ENCODE results near the gene GCK. TPM values are rescaled to one million over a fixed set of nuclear protein-coding genes. Genes with fewer than 3 reads are reported as not detected.
"Not testable (repeated sequence)": the region's sequence is repeated elsewhere in the genome, so short reads cannot be mapped to it uniquely, and the experiment has no call there.

Gene GCK
- total RNA-seq, 1 donor from 2014 or later, result 0.79 TPM

DNA sequence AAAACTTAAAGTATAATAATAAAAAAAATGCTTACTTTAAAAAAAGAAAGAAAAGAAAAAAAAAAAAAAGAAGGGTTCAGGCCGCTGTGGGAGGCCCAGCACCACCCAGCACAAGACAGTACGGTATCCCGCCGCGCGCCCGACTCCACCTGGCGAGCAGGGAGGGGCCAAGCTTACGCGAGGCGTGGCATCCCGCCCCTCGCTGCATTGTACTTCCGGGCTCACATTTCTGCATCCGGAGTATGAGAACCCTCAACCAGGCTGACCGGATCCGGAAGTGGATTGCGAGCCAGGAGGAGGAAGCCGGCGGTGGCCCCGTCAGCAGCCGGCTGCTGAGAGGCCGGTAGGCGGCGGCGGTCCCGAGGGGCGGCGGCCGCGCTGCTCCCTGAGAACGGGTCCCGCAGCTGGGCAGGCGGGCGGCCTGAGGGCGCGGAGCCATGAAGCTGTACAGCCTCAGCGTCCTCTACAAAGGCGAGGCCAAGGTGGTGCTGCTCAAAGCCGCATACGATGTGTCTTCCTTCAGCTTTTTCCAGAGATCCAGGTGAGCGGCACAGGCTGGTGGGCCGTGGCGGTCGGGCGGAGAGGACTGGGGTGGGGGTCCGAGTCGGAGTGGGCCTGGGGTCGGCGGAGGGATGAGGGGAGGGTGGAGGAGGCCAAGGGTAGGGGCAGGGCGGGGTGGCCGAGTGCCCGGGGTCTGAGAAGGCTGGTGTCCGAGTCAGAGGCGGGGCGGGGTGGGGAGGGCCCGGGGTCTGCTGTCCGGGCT lies 11.6 kb upstream of the GCK start, which contains the start of gene YKT6:
Gene YKT6 (plus strand): TSS at position 280 of the 763 bp plus-strand sequence. CDS start 158 bp downstream, at position 438.
- DNase-seq, result peak; percentile 90

DNA sequence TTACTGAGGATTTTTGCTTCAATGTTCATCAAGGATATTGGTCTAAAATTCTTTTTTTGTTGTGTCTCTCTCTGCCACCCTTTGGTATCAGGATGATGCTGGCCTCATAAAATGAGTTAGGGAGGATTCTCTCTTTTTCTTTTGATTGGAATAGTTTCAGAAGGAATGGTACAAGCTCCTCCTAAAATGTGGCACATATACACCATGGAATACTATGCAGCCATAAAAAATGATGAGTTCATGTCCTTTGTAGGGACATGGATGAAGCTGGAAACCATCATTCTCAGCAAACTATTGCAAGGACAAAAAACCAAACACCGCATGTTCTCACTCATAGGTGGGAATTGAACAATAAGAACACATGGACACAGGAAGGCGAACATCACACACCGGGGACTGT lies 10.9 kb upstream of the GCK start:
- not testable (repeated sequence) for DNase-seq

DNA sequence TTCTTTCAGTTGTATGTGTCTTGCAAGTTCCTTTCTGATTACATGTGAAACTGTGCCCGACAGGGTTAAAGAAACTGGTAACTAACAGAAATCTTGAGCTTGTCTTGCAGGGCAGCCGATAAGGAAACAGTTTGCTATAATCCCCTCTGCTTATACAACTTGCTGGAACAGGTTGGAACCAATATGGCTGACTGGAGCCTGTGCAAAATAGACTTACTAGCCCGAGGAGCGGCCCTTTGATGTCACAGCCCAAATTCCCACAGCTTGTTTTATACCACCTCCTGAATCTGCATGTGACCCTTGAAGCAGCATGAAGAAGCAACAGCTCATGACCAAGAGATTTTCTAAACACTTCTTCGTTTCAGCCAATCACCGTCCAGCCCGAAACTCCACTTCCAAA lies 8.2 kb upstream of the GCK start:
- DNase-seq, result no peak

DNA sequence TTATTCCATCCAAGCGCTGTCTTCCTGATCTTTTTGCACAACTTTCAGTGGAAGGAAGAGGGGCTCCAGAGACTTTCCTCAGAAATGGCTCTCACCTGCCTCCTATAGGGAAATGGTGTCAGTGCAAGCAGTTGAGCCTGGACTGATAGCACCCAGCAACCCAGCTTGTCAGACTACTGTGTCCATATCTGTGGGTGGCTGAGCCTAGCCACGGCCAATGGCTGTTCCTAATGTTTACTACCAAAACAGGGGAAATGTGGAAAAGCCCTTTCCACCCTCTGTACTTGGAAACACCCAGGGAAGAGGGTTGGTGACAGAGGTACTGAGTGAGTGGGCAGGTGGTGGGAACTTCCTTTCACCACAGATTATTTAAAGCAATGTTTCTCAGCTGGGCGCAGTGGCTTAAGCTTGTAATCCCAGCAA lies 7.2 kb upstream of the GCK start:
- no peak for DNase-seq

DNA sequence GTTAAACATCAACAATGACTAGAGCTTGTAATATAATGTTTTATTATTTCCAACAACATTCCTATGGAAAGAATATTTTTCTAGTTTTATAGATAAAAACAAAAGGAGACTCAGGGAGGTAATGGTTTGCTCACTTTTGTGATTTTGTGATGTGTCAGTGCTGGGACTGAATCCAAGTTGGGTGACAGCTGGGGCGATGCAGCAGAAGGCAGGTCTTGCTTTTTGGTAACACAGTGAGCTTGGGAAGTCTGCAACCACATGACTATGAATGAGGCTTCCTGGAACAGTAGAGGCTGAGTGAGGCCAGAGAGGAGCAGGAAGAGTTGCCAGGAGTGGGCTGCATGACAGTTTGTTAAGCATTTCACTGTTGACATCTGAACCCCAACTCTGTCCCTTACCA lies 6.7 kb upstream of the GCK start:
- no peak for DNase-seq

DNA sequence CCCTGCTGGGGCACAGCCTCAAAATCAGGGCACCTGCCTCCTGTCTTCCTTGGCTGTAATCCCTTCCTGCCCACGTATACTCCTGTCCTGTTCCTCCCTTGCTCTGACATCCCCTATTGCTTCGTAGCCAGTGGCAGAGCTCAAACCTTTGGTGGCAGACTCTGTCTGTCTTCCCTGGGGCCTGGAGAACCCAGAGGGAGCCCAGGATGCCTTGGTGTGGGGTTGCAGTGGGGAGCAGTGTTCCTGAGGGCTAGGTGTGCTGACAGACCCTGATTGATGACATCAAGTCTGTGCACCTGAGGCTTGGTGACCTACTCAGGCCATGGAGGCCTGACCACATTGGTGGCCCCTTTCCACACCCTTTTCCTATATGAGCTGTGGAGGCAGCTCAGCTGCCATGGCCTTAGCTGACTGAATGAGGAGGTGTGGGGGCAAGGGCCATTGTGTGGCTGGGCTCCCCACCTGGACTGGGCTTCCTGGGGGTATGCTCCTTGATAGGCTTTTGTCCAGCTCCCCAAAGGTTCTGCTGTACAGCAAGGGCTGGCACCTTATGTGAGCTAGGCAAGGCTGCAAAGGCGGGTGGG lies 5.4 kb upstream of the GCK start:
- no peak for DNase-seq

DNA sequence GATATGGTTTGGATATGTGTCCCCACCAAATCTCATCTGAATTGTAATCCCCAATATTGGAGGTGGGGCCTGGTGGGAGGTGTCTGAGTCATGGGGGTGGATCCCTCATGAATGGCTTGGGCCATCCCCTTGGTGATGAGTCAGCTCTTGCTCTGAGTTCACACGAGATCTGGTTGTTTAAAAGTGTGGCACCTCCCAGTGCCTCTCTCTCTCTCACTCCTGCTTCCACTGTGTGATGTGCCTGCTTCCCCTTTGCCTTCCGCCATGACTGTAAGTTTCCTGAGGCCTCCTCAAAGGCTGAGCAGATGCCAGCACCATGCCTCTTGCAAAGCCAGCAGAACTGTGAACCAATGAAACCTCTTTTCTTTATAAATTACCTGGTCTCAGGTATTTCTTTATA lies 4.8 kb upstream of the GCK start:
- no peak for DNase-seq

DNA sequence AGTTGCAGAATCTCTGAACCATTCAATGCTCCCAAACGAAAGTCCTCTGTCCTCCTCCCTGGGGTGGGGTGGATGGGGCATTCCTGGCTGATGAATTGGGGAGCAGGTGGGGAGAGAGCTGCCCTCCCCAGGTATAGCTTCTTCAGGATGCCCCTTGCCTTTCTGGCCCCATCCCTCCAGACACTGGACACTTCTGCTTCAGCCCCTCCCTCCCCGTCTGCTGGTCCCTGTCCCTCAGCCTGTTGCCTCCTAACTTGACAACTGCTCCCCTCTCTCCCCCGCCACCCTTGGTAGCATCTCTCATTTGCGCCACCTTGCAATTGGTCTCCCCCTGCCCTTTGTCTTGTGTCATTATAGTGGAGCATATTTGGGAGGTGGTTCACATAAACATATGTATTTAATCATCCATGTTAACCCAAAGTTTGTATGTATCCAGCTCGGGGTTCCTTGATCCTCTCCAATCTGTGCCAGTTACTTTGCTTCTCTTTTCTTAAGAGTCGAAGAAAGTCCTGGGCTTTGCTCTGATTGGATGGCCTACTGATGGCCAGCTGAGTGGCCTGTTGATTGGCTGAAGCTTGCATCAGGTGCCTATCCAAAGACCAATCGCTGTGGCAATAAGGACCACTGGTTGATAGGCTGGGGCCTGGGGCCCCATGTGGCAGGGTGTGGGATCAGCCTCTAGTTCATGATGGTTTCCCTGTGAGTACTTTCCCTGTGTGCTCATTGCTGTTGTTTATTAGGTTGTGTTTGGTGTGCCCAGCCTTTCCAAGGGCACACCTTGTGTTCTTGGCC lies 4.0 kb upstream of the GCK start:
- DNase-seq, result no peak

DNA sequence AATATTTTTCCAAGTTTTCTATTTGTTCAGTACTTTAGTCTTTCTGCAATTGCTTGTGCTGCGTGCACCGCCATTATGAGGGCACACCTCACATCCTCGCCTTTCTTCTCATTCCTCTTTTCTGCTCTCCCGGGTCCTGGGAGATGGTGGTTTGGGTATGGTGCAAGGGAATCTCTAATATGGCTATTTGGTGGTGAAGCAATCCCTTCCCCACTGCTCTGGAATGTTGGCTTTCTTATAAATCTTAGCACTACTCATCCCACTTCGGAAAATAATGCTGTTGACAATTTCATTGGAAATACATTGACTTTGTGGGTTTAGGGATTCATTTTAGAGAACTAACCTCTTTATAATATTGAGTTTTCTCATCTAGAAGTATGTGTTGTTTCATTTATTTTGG lies 1.9 kb upstream of the GCK start:
- no peak for DNase-seq

DNA sequence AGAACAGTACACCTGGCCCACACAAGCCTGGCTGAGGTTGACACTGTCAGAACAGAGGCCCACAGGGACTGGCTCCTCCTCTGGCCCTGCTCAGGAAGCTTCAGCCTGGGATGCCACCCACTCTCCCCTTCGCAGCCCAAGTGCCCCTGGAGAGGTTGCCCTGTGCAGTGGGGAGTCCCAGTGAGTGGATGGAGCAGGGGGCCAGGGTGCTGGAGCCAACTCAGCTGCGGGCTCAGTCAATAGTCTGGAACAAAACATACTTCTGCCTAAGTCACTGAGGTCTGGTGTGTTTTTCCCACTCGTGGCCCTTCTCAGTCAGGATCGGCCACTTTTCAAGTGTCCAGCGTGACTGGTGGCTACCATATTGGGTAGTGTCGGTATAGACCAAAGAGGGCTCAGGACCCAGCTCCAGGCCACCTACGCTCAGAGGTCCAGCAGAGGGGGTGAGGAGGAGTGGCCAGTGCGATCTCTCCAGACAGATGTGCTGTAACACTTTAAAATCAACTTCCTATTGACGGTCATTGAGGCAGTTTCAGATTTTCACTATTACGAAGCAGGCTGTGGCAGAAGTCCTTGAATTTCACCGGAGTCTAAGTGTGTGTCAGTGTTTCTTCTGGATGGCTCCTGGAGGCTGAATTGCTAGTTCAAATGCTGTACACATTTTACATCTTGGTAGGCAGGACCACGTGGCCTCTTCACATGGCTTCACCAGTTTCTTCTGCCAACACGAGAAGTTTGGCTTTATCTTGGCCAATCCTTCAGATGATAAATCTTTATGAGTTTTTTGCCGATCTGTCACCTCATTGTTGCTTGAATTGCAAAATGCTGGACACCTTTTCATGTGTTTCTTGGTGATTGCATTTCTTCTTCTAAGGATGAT lies 994 bp upstream of the GCK start:
- no peak for DNase-seq

DNA sequence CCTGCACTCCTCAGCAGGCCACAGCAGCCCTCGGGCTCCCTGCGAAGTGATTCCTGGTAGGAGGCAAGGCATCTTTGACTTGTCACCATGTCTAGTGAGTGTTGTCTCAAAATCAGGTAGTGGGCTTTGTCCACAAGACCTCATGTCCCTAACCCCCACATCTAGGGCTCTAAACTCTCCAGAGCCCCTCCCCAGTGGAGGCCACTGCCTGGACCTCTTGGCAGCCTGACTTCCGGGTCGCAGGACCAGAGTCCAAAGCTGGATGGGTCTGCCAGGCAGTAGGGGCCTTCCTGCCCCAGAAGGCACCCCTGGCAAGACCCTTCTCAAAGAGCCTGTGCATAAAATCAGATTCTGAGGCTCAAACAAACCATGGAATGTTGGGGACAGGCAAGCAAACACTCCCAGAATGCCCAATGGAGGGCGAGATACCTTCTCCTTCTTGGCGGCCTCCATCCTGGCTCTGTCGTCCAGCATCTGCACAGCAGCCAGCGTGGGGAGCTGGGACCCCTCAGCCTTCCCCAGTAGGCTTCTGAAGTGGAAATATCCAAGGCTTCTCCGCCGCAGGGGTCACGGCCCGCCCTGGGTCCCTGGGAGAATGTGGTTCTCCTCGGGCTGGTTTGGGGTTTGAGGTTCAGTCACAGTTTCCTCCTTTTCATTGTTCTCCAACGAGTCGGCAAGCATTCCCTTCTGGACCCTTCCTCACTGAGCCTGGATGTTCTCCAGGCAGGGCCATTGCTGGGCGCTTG lies 586 bp downstream of the GCK start:
- no peak for DNase-seq

DNA sequence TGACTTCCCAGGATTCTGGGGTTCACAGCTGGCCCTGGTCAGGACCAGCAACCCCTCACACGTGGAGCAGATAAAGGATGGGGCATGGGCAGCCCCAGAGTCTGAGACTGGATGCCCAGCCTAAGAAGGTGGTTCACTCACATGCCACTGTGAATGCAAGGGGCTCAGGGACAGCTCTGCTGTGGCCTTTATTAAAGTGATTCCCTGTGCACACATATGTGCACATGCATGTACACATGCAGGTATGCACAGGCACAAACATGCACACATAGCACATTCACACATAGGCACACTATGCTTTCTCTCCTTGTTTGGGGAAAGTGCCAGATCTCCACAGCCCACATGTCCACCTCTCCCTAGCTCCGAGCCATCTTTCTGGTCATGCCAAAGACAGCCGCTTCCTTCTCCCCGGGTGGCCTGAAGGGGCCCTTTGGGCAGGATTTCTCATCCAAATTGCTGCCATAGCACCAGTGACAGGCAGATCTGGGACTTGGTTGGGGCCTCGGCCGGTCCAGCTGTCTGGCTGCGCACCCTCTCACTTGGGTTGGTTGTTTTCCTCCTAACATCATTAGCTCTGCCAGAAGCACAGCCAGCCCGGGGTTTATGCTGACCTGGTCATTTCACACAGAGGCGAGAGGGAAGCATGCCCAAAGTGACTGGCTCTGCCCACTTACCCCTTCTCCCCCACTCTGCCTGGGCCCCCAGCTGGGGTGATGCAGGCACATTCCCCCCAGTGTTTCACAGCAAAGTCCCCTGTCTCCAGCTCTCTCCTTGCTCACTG lies 1.4 kb downstream of the GCK start:
- DNase-seq, result no peak

DNA sequence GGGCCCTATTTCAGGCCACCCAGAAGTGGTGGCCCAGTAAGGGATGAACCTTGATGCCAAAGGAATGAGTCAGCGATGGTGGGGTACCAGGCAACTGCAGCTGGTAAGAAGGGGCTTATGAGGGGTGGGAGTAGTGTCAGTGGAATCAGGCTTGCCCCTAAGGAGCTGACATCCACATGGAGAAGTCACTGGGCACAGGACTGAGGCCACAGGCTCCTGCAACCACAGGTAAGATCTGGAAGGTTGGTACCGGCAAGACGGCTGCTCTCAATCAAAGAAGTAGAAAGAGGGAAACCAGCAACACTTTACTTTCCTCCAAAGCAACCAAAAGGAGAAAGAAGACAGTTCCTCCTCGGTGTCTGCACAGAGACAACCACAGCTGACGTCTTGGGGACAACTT lies 2.5 kb downstream of the GCK start:
- no peak for DNase-seq

DNA sequence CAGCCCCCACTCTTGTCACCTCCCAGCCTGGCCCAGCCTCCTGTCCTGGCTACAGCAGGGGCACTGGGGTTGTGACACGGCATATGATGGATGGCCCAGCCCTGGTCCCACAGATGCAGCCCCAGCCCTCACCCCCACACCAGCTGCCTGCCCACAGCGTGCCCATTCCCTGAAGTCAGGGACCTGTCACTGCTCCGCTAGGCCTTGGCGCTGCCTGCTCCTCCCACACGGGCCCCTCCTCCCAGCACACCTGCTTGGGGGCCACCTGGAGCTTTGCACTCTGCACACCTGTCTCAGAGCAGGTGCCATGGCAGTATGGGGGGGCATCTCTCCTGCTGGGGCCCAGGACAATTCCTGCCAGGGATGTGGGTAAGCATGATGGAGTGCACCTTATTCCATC lies 3.5 kb downstream of the GCK start:
- DNase-seq, result no peak

DNA sequence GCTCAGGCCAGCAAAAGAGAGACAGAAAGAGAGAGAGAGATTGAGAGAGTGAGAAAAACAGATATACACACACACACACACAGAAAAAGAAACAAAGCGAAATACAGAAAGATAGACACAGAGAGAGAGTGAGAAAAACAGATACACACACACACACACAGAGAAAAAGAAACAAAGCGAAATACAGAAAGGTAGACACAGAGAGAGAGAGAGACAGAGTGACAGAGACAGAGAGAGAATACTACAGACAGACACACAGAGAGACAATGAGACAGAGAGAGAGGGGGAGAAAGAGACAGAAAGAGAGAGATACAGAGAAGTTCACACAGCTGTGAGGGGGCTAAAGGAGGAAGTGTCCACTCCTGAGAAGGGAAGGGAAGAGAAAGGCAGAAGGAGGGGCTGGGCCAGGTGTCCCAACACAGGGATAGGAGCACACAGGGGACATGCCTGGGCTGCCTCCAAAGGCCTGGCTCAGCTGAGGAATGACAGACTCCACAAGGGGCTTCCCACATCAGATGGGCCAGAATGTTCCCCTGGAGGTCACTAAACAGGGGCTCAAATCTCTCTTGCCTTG lies 4.3 kb downstream of the GCK start:
- no peak for DNase-seq

DNA sequence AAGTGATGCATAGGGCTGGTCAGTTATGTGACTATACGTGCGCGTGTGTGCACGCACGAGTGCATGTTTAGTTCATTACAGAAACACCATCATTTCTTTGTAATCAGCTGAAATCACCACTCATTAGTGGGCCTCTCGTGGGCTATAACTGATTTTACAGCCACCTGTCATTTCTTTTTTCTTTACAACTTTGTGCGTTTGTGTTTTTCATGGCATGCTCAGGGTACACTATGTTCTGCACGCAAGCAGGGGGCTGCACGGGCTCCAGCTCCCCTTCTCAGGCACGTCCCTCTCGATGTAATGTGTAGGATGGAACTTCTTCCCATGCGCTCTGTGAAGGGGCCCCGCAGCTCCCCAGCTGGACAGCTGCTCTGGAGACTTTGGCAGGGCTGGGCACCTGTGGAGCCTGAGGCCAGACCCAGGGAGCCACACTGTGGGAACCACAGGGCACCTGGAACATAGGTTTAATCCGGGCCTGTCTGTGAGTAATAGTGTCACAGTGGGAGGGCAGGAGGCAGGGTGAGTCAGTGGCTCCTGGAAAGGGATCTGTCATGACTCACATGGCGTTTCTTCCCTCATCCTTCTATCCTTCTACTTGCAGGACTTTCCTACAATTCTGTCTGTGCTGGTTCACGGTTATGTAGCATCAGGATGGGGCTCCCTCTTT lies 4.9 kb downstream of the GCK start:
- no peak for DNase-seq

DNA sequence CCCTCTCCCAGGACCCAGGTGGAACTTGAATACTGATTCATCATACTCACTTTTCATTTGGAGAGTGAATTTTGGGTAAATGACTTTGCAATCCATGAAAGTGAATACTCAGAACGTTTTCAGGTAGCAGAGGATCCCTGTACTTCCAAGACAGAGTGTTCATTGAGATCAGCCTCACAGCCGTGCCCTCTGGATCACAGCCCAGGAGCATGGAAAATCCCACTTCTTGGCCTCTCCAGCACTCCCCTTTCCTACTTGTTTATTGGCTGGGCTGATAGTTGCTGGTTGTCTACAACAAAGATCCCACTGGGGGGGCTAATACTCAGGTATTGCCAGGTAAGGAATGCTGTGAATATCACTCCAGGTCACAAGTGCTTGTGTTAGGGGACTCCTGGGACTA lies 5.9 kb downstream of the GCK start:
- no peak for DNase-seq

DNA sequence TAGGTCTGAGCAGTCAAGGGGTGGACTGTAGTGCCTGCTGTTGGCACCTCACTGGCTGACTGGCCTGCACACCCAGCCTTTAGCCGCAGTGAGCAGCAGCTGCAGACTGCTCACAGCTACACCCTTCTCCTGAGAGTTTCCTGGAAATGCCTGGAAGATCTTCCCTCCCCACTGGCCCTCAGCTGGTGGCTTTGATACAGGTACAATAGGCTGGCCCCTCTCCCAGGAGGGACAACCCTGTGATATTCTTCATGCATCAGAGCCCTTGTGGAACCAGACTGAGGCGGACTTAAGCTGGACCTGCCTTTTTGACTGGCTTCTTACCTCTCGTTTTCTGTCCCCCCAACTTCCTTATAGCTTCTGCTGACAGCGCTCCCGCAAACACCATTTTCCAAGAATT lies 6.4 kb downstream of the GCK start:
- DNase-seq, result no peak

DNA sequence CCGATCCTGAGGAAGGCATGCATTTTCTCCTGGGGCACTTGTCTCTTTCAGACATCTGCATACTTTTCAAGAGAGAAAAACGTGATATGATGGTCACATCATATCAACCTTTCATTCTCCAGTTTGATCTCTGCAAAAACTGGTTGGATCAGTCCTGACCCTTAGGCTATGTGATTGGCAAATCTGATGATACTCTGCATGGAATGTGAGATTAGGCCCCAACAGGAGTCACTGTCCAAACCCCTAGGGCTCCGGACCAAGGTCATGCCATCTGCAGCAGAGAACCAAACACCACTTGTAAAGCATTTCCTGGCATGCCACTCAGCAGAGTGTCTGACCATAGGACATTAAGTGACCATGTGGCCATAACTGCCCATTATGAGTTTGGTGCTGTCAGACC lies 8.6 kb downstream of the GCK start:
- no peak for DNase-seq

All from skin of body (tissue), 2 donors.